MM.1S (cell line): ENCODE results near the gene TARDBP.

Source experiments
- DNase-seq: peaks from one replicate; pipeline ENCODE4 v3.0.0-alpha.2; 2015
- H2AFZ ChIP-seq: fragments of 300-600 bp; sonication (generic); 2 replicates; pipeline ENCODE4 v1.6.0; 2016; ENCODE audit warnings: antibody characterized with exemption, low read length
- H3F3A ChIP-seq: fragments of 300-600 bp; sonication (generic); 2 replicates; pipeline ENCODE4 v1.6.1; 2016; ENCODE audit warnings: mild to moderate bottlenecking, antibody characterized with exemption, low read length, moderate library complexity, mixed read lengths; ENCODE audit not compliant: insufficient read depth
- H3K27ac ChIP-seq: fragments of 300-600 bp; sonication (generic); 2 replicates; pipeline ENCODE4 v1.5.1; 2016; ENCODE audit warnings: mild to moderate bottlenecking, low read length
- H3K27me3 ChIP-seq: fragments of 300-600 bp; sonication (generic); replicated peaks from 2 replicates; pipeline ENCODE4 v1.6.0; 2016; ENCODE audit warnings: low read length; ENCODE audit not compliant: insufficient read depth
- H3K36me3 ChIP-seq: fragments of 300-600 bp; sonication (generic); replicated peaks from 2 replicates; pipeline ENCODE4 v1.6.1; 2016; ENCODE audit warnings: mild to moderate bottlenecking, low read length, mixed read lengths; ENCODE audit not compliant: insufficient read depth
- H3K4me1 ChIP-seq: fragments of 300-600 bp; sonication (generic); 2 replicates; pipeline ENCODE4 v1.6.1; 2016; ENCODE audit warnings: low read length, mixed read lengths
- H3K4me2 ChIP-seq: fragments of 300-600 bp; sonication (generic); 2 replicates; pipeline ENCODE4 v1.6.0; 2016; ENCODE audit warnings: low read depth, low read length
- H3K4me3 ChIP-seq: fragments of 300-600 bp; sonication (generic); 2 replicates; pipeline ENCODE4 v1.5.1; 2016; ENCODE audit warnings: low read length, mixed read lengths
- H3K79me2 ChIP-seq: fragments of 300-600 bp; sonication (generic); 2 replicates; pipeline ENCODE4 v1.6.1; 2016; ENCODE audit warnings: mixed run types, low read length, mixed read lengths
- H3K9ac ChIP-seq: fragments of 300-600 bp; sonication (generic); 2 replicates; pipeline ENCODE4 v1.6.1; 2016; ENCODE audit warnings: low read length, mixed read lengths
- H3K9me2 ChIP-seq: fragments of 300-600 bp; sonication (generic); replicated peaks from 2 replicates; pipeline ENCODE4 v1.6.1; 2016; ENCODE audit warnings: mild to moderate bottlenecking, low read length, mixed read lengths; ENCODE audit not compliant: insufficient read depth
- H3K9me3 ChIP-seq: fragments of 300-600 bp; sonication (generic); replicated peaks from 2 replicates; pipeline ENCODE4 v1.6.1; 2016; ENCODE audit warnings: mild to moderate bottlenecking, low read length, mixed read lengths; ENCODE audit not compliant: insufficient read depth
- H4K20me1 ChIP-seq: fragments of 300-600 bp; sonication (generic); 2 replicates; pipeline ENCODE4 v1.6.1; 2016; ENCODE audit warnings: mild to moderate bottlenecking, low read length, moderate library complexity, mixed read lengths; ENCODE audit not compliant: insufficient read depth
- CTCF ChIP-seq: fragments of 300-600 bp; sonication (generic); IDR thresholded peaks from 2 replicates; pipeline ENCODE4 v1.5.1; 2016; ENCODE audit warnings: antibody characterized with exemption, low read length, mixed read lengths
- EZH2 ChIP-seq: fragments of 300-600 bp; sonication (generic); optimal IDR thresholded peaks from 2 replicates; pipeline ENCODE3; 2017; ENCODE audit warnings: low read depth, mild to moderate bottlenecking, antibody characterized with exemption, low read length, mixed read lengths
- EZH2phosphoT487 ChIP-seq: fragments of 300-600 bp; sonication (generic); IDR thresholded peaks from 2 replicates; pipeline ENCODE4 v1.6.1; 2018; ENCODE audit warnings: antibody characterized with exemption, low read length

The TARDBP gene

DNA sequence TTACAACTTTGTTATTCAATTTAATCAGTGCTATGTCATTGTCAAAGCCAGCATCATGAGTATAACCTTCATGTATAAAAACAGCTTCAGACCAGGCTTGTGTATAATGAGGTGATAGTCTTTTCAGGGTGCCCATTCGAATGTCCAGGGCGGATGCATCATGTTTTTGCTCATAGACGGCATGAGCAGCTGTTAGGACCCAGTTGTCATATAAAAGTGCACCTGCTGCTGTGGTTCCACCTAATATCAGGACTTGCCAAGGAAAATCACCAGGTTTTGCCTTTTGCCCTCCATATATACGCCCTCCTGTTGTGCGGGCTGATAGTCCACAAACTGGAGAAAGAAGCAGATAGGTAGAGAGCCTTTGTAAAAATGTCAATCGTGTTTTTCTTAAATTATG lies 14.9 kb downstream of the TARDBP start:
- peaks cover 18% of the 10 kb centered on the region for H3K36me3 ChIP-seq
- no peaks in the 10 kb centered on the region for H3K79me2 ChIP-seq
- H3K4me3 ChIP-seq, result no peak overlapping the region
- TF ChIP-seq EZH2phosphoT487 (no peak), CTCF (no peak), EZH2 (no peak)
- no peaks in the 10 kb centered on the region; the same call in 1 of the 2 replicates for H3F3A ChIP-seq
- no peak for DNase-seq
- no peaks in the 10 kb centered on the region for H4K20me1 ChIP-seq
- no peaks in the 10 kb centered on the region for H3K9me2 ChIP-seq
- no peak overlapping the region for H2AFZ ChIP-seq
- H3K27me3 ChIP-seq, result no peaks in the 10 kb centered on the region
- H3K4me1 ChIP-seq, result no peaks in the 10 kb centered on the region
- H3K27ac ChIP-seq, result no peak overlapping the region
- no peak overlapping the region for H3K9ac ChIP-seq
- H3K9me3 ChIP-seq, result no peaks in the 10 kb centered on the region
- no peak overlapping the region for H3K4me2 ChIP-seq

DNA sequence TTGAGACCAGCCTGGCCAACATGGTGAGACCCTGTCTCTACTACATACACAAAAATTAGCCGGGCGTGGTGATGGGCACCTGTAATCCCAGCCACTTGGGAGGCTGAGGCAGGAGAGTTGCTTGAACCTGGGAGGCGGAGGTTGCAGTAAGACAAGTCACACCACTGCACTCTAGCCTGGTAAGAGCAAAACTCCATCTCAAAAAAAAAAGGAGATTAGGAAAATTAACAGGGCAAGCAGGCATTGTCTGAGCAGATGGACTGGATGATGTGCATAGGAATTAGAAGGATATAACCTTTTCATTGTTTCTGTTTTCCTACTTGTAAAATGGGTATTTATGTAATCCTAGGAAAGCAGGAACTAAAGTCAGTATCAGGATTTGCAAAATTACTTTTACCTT lies 15.6 kb downstream of the TARDBP start:
- Histone ChIP-seq H3K9me2 (no peaks in the 10 kb centered on the region), H3K36me3 (peaks cover 16% of the 10 kb centered on the region), H3K27me3 (no peaks in the 10 kb centered on the region), H3K9ac (no peak overlapping the region), H3K9me3 (no peaks in the 10 kb centered on the region), H3K4me1 (no peaks in the 10 kb centered on the region), H3K27ac (no peak overlapping the region), H3K4me3 (no peak overlapping the region), H2AFZ (no peak overlapping the region), H3K4me2 (no peak overlapping the region), H3K79me2 (no peaks in the 10 kb centered on the region), H4K20me1 (no peaks in the 10 kb centered on the region), H3F3A (no peaks in the 10 kb centered on the region; the same call in 1 of the 2 replicates)
- TF ChIP-seq CTCF (no peak), EZH2phosphoT487 (no peak), EZH2 (no peak)
- DNase-seq, result no peak

DNA sequence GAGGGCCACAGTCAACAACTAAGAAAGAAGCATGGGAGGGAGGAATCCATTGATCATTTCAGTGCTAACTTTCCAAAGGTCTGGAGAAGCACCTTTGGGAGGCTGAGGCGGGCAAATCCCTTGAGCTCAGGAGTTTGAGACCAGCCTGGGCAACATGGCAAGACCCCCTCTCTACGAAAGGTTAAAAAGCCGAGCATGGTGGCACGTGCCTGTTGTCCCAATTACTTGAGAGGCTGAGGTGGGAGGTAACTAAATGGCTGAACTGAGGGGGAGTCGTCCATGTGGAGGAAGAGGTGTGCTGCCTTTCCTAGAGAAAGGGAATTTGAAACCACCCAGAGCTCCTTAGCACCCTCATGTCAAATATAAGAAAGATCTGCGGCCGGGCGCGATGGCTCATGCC lies 18.4 kb downstream of the TARDBP start:
- Histone ChIP-seq H3K9ac (no peak overlapping the region), H3K4me2 (no peak overlapping the region), H3K36me3 (peaks cover 5% of the 10 kb centered on the region; the same call in 1 of the 2 replicates), H4K20me1 (no peaks in the 10 kb centered on the region), H3K9me3 (no peaks in the 10 kb centered on the region), H3K79me2 (no peaks in the 10 kb centered on the region), H3K4me3 (no peak overlapping the region), H3K27ac (no peak overlapping the region), H3K27me3 (0 out of 2 replicates have a peak, but pooled peaks cover 3% of the 10 kb centered on the region), H3K4me1 (no peaks in the 10 kb centered on the region), H3K9me2 (no peaks in the 10 kb centered on the region), H3F3A (no peaks in the 10 kb centered on the region; the same call in 1 of the 2 replicates), H2AFZ (no peak overlapping the region)
- no peak for DNase-seq
- no peak for TF ChIP-seq EZH2phosphoT487
- no peak for TF ChIP-seq CTCF
- TF ChIP-seq EZH2, result no peak
